AG04450 (cell line): ENCODE data around the gene NABP2. TPM values are rescaled to one million over a fixed set of nuclear protein-coding genes. Genes with fewer than 3 reads are reported as not detected.

Source experiments
- CTCF ChIA-PET: fragments of 300-600, 350-600 bp; formaldehyde crosslinking; extraction: SDS; loops from one replicate; lab custom pipeline; 2022; ENCODE audit warnings: antibody characterized with exemption, inconsistent platforms; lab: Charles Lee
- POLR2A ChIA-PET: fragments of 350-600 bp; formaldehyde crosslinking; extraction: SDS; loops from one replicate; lab custom pipeline; 2021; ENCODE audit warnings: antibody characterized with exemption, inconsistent platforms; lab: Yijun Ruan, JAX
- DNase-seq: peaks from one replicate; pipeline ENCODE4 v3.0.0-alpha.2; 2011; ENCODE audit warnings: low read depth, low spot score
- H3K27ac ChIP-seq: one replicate; pipeline ENCODE4 v1.5.1; 2012; ENCODE audit warnings: low read depth, low read length, control low read depth
- H3K27me3 ChIP-seq: one replicate; pipeline ENCODE4 v1.6.0; 2012; ENCODE audit warnings: low read length; ENCODE audit not compliant: control insufficient read depth, insufficient read depth
- H3K4me3 ChIP-seq: 2 replicates; pipeline ENCODE4 v1.5.1; 2011; ENCODE audit warnings: mild to moderate bottlenecking, low read depth, low read length, control low read depth
- H3K9me3 ChIP-seq: 2 replicates; pipeline ENCODE4 v1.5.1; 2012; ENCODE audit warnings: low read length; ENCODE audit not compliant: control insufficient read depth, insufficient read depth
- polyA plus RNA-seq: library from polyadenylated mRNA; depleted of rRNA; stranded (reverse); fragments of >200 nt; gene quantifications from 2 replicates; pipeline ENCODE4 v1.2.3, GENCODE V29; 2011
- TF ChIP-seq, protein P1 (sequence below): IDR thresholded peaks from 2 replicates; pipeline ENCODE4 v1.5.1; 2011; ENCODE audit warnings: low read depth, low read length, control low read depth, inconsistent platforms

NABP2 gene
- polyA plus RNA-seq, 1 experiment = 52.5 TPM

DNA sequence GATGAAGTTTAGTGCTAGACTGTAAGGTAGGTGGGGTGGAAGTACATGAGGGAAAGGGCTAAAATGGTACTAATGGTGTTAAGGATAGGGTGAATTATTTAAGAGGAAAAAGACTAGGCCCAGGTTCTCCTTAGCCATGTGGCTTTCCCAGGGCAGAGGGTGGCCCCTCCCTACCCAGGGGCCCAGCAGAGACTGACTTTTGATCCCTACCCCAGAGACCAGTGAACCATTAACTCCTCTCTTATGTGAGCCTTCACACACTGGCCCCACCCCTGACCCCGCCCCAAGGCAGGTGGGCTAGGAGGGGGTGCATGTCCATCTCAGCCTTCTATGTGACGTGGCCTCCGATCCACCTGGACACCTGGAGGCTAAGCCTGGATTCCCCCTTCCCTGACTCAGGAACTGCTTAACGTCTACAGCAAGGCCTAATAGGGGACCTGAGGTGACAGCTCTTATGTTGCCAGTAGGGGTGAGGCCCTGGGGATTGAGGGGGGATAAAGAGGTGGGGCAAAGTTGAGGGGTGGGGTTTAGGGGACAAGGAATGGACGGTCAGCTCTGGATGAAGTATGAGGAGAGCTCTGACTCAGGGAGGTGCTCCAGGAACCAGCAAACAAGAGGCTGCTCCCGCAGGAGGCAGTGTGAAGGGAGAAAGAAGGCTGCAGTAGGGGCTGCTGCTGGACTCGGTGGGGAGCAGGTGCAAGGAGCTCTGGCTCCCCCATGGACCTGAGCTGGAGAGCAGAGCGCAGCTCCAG is 6.5 kb downstream of the NABP2 start:
- H3K27ac ChIP-seq = no peak overlapping the region
- TF ChIP-seq, protein P1, sequence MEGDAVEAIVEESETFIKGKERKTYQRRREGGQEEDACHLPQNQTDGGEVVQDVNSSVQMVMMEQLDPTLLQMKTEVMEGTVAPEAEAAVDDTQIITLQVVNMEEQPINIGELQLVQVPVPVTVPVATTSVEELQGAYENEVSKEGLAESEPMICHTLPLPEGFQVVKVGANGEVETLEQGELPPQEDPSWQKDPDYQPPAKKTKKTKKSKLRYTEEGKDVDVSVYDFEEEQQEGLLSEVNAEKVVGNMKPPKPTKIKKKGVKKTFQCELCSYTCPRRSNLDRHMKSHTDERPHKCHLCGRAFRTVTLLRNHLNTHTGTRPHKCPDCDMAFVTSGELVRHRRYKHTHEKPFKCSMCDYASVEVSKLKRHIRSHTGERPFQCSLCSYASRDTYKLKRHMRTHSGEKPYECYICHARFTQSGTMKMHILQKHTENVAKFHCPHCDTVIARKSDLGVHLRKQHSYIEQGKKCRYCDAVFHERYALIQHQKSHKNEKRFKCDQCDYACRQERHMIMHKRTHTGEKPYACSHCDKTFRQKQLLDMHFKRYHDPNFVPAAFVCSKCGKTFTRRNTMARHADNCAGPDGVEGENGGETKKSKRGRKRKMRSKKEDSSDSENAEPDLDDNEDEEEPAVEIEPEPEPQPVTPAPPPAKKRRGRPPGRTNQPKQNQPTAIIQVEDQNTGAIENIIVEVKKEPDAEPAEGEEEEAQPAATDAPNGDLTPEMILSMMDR = no peak
- H3K9me3 ChIP-seq = no peaks in the 10 kb centered on the region
- H3K27me3 ChIP-seq = no peaks in the 10 kb centered on the region
- CTCF ChIA-PET = interaction anchor here (1.1 to 1.3 kb wide), 2 partner anchors 8 to 41 kb away, joined by 3 to 4 read pairs; partner anchors contain the start of genes RNF41 and SMARCC2
- no peak for DNase-seq
- POLR2A ChIA-PET = interaction anchor here (0.7 to 1.5 kb wide), 4 partner anchors 9 to 41 kb away, joined by 3 to 10 read pairs (median 4); partner anchors contain the start of genes RNF41 and SMARCC2
- no peak overlapping the region for H3K4me3 ChIP-seq

DNA sequence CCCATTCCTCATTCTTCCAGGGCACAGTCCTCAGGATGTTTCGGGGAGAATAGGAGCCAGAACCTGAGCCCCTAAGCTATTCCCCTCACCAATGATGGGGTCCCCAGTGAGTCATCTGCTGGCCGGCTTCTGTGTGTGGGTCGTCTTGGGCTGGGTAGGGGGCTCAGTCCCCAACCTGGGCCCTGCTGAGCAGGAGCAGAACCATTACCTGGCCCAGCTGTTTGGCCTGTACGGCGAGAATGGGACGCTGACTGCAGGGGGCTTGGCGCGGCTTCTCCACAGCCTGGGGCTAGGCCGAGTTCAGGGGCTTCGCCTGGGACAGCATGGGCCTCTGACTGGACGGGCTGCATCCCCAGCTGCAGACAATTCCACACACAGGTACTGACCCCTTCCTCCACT is 7.0 kb downstream of the NABP2 start:
- TF ChIP-seq, protein P1 = no peak
- Histone ChIP-seq H3K9me3 (no peaks in the 10 kb centered on the region), H3K4me3 (no peak overlapping the region), H3K27me3 (no peaks in the 10 kb centered on the region), H3K27ac (no peak overlapping the region)
- ChIA-PET POLR2A (interaction anchor here (0.8 to 1.5 kb wide), 3 partner anchors 9 to 42 kb away, joined by 3 to 10 read pairs (median 4); partner anchors contain the start of genes RNF41 and SMARCC2), CTCF (interaction anchor here (0.7 to 1.3 kb wide), 3 partner anchors 9 to 42 kb away, joined by 3 to 4 read pairs (median 3); partner anchors contain the start of genes RNF41 and SMARCC2)
- no peak for DNase-seq

DNA sequence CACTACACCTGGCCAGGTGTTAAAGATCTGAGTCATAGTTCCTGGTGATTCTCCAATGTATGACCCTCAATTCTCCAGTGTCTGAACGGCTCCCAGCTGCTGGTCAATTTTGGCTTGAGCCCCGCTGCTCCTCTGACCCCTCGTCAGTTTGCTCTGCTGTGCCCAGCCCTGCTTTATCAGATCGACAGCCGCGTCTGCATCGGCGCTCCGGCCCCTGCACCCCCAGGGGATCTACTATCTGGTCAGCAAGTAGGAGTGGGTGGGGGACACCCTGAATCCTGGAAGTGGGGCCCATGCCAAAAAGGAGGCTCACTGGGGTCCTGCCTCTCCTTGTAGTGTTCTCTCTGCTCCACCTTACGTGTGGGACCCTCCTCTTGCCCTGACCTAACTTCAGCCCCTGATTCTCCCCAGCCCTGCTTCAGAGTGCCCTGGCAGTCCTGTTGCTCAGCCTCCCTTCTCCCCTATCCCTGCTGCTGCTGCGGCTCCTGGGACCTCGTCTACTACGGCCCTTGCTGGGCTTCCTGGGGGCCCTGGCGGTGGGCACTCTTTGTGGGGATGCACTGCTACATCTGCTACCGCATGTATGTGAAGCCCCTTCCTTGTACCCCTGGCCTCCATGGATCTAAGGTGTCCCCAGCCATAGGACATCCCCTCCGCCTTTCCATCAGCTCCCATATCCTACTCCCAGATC is 10.7 kb downstream of the NABP2 start:
- no peak for DNase-seq
- H3K27me3 ChIP-seq = no peaks in the 10 kb centered on the region
- ChIA-PET POLR2A (interaction anchor here (3.0 kb wide), 1 partner anchor 13 kb away, joined by 9 read pairs; the partner anchor contains the start of gene RNF41), CTCF (no interaction called here)
- H3K4me3 ChIP-seq = no peak overlapping the region
- TF ChIP-seq, protein P1 = no peak
- no peak overlapping the region for H3K27ac ChIP-seq
- no peaks in the 10 kb centered on the region for H3K9me3 ChIP-seq

DNA sequence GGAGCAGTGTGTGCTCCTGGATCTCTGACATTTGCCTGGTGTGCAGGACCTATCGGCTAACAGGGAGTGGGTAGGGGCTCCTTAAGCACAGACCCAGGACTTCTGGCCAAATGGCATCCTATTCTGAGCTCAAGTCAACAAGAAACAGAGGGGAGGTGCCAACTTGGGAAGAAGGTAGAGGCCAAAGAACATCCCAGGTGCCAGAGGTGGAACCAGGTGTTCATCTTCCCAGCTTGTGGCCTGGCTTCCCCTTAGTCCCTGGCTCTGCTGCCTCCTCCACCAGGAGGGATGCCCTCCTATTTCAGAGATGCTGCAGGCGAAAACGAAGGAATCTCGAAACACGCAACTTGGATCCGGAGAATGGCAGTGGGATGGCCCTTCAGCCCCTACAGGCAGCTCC is 11.9 kb downstream of the NABP2 start:
- Histone ChIP-seq H3K27me3 (no peaks in the 10 kb centered on the region), H3K27ac (no peak overlapping the region), H3K9me3 (no peaks in the 10 kb centered on the region), H3K4me3 (no peak overlapping the region)
- POLR2A ChIA-PET = interaction anchor here (0.5 to 3.0 kb wide), 4 partner anchors 14 to 80 kb away, joined by 3 to 9 read pairs (median 4); partner anchors contain the start of genes CNPY2 and RNF41
- CTCF ChIA-PET = no interaction called here
- TF ChIP-seq, protein P1 = no peak
- DNase-seq = no peak
